T-helper 2 cell treated with Interferon-gamma antibody and Interleukin-4, amounts not matched to agents 100 ng/mL and 5 ng/mL, for 36 hours (primary cell): Measurements from ENCODE around the gene NMUR1. TPM values are rescaled to one million over a fixed set of nuclear protein-coding genes. Genes with fewer than 3 reads are reported as not detected.

ENCODE experiments used
- intact Hi-C: fragments of 100-400 bp; cut with micrococcal nuclease; formaldehyde crosslinking; loops from one replicate; pipeline ENCODE4 v1.15.1; 2023
- total RNA-seq: library from RNA; stranded (reverse); gene quantifications from 2 replicates; pipeline ENCODE4 v1.2.3, GENCODE V29; 2022

NMUR1 gene
- total RNA-seq, 1 donor from 2014 or later = 8.1 TPM

DNA sequence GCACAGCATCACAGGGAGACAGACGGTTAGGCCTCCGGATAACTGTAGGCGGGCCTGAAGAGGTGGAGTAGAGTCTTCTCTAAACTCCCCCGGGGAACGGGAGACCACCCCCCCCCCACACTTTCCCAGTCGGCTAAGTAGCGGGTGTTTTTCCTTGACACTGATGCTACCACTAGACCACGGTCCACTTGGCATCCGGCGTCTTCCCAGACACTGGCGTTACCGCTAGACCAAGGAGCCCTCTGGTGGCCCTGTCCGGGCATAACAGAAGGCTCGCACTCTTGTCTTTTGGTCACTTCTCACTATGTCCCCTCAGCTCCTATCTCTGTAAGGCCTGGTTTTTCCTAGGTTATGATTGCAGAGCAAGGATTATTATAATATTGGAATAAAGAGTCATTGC, 40.3 kb downstream of the NMUR1 start:
- intact Hi-C loops = no loop called here

DNA sequence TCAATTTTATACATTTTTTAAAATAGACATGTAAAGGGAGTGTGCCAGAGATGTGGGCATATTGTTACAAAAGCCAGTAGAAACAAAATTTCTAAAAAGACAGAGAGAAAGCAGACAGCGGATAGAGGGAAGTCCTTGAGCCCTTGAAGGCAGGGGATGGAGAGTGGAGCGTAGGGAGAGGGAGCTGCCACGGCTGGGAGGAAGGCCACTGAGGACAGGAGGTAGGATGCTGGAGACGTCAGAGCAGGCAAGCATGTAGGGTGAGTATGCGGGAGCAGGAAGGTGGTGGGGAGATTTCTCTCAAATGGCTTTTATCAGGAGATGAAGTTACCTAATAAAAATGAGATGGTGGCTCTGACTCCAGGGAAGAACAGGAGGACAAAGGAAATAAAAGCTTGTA, 41.9 kb downstream of the NMUR1 start:
- intact Hi-C loops = no loop called here

- intact Hi-C loops = no loop called here
These were observed 43.2 kb downstream of the NMUR1 start for GRCh38 chr2:231486851-231487596.

DNA sequence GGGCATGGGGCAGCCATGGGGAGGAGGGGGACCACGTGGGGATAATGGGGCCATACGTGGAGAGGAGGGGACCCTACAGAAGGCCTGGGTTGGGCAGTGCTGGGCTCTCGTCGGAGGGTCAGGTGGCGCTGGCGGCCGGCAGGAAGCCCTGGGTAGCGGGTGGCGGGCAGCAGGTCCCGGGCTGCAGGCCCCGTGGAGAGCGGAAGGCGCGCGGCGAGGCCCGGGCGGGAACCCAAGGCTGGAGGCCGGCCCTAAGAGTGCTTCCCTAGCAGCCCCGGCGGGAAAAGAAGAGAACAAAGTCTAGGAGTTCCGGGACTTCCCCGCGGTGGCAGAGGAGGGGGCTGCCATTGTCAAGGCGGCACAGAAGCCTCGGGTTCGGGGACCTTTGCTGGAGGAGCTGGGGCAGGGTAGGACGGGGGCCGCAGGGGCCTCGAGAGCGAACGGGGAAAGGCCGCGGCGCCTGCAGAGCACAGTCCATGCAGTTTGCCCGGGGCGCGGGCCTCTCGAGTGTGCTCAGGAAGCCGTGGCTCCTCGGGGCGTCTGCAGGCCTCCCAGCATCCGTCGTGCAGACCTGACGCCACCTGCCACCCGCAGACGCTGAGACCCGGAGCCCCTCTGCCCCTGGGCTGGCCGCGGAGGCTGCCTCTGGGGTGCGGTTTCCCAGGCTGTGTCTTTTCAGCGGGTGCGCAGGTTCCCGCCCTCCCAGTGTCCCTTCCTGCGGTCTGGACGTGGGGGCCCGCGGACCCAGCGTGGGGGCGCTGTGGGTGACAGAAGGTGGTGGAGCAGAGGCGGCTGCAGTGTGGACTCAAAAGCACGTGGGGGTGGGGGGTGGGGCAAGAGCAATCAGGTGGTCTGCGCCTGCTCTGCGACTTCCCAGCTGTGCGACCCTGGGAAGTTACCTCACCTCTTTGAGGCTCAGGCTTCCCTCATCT, 46.6 kb downstream of the NMUR1 start:
- intact Hi-C loops = loop anchor here (1.0 kb wide), 1 partner anchor 75 kb away; no protein-coding TSS in a partner anchor

DNA sequence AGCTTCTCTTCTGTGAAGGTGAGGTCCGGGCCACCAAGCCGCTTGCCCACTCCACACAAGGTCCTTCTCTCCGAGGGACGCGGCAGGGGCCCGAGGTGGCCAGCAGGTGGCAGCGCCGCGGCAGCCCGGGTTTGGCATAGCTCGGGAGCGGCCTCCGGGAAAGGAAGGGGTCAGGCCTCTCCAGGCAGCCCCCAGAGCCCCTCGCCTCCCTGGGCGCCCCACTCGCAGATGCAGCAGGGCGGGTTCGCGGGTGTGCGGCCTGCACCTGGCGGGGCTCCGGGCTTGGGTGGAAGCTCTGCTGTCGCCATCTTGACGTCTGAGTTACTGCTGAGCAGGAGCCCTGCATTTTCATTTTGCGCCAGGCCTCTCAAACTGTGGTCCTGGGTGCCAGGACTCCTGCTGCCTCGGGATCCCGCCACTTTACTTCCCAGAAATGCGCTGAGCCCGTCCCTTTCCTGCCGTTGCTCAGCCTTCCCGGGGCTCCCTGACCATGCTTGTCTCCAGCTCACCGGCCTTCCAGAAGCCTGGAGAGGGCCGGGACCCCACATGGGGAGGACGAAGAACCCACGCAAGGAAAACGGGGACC, 47.3 kb downstream of the NMUR1 start:
- intact Hi-C loops = loop anchor here (1.0 kb wide), 3 partner anchors 19 to 118 kb away; partner anchors contain the start of gene NCL

DNA sequence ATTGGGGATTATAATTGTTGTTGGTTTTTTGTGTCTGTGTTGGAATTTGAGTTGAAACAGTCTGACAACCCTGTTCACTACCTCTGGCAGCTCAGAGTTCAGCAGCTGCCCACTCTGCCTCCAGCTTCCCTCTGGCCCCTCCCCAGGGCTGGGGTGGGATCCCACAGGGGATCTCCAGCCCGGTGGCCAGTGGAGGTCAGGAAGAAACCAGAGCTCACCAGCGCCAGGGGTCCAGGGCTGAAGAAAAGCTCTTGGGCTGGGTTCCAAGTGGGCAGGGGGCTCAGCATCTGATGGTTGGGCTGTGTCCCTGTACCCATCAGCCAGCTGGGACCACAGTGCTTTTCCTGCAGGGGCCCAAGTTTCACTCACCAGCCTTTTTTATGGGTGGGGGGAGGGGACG, 49.5 kb downstream of the NMUR1 start:
- intact Hi-C loops = no loop called here

DNA sequence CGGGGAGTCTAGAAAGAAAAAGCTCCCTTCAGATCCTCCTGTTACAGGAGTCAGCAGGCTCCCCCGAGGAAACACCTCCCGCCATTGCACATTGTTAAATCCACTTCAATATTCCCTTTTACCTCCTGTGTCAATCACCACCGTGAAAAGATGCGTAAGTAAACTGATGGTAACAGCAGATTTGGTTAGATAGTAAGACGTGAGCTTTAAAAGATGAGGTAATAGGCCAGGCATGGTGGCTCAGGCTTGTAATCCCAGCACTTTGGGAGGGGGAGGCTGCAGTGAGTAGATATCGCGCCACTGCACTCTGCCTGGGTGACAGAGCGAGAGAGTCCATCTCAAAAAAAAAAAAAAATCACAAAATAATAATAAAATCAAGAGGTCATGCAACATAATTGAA, 50.8 kb downstream of the NMUR1 start:
- intact Hi-C loops = no loop called here

- intact Hi-C loops = no loop called here
These were observed 53.3 kb downstream of the NMUR1 start for GRCh38 chr2:231476920-231477319.

GRCh38 chr2:231475965-231476364, 54.3 kb downstream of the NMUR1 start:
- intact Hi-C loops = no loop called here

Other genes with a start within 250 kb of the NMUR1 start
- gene B3GNT7, start 134.7 kb downstream of the NMUR1 start, total RNA-seq = not detected in 2 replicates
- 814 and 850 TPM in 2 replicates for gene NCL, start 66.0 kb downstream of the NMUR1 start, total RNA-seq
- gene TEX44, start 62.4 kb upstream of the NMUR1 start, total RNA-seq = not detected in 2 replicates
- gene PTMA, start 178.1 kb upstream of the NMUR1 start, total RNA-seq = 2,458 and 2,500 TPM in 2 replicates